ENCODE data around the gene PITPNM3. TPM values are rescaled to one million over a fixed set of nuclear protein-coding genes. Genes with fewer than 3 reads are reported as not detected.

The PITPNM3 gene
- total RNA-seq, 1 experiment from 2014 or later: 4.2 TPM

DNA sequence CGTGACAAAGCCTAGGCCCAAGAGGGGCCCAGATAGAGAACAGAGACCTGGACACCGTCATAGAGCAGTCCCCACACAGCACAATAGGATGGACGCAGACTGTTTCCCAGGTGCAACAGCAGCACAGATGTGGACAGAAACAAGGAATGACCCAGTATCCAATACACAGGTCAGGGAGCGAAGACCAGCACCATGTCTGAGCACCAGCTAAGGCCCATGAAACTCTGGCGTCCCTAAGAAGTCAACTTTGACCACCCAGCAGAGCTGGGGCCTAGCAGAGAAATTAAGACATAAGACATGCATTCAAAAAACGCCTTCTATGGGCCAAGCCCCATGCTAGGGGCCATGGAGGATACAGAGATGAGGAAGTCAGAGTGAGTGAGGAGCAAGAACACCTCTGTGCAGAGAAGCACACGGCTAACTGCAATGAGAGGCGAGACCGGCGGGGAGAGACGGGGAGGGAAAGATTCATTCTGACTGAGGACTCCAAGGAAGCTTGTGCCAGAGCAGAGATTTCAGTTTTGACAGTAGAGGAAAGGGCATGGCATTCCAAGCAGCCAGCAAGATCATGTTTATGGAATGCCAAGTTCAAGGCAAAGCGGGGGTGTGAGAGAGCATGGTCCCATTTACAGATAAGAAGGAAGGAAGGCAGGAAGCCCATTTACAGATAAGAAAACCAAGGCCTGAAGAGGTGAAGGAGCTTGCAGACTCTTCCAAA lies 50.8 kb downstream of the PITPNM3 start:
- peak overlapping the region; percentile 19; the same call in 1 of the 2 replicates for H3K9ac ChIP-seq (ENCODE audit: low read length)
- no peak overlapping the region for H3K4me3 ChIP-seq (replicated peaks in 1 of 2; ENCODE audit: low read depth in 1 of 2, low read length in 2 of 2)
- H3K36me3 ChIP-seq (ENCODE audit: control insufficient read depth in 1 of 2, insufficient read depth in 2 of 2, low read length in 2 of 2): no peaks in the 10 kb centered on the region
- TF ChIP-seq POLR2A (IDR thresholded peaks at IDR 0.05; ENCODE audit: borderline replicate concordance, extremely low read depth, insufficient read depth, insufficient read length) (no peak), EZH2 (IDR thresholded peaks at IDR 0.05) (no peak), TCF7L2 (IDR thresholded peaks at IDR 0.05; ENCODE audit: borderline replicate concordance, extremely low read depth, insufficient read depth, insufficient read length) (no peak)
- peaks cover 22 to 54% of the 10 kb centered on the region in 2 experiments for H3K4me1 ChIP-seq (ENCODE audit: control insufficient read depth in 1 of 2, insufficient read depth in 2 of 2, low read length in 2 of 2)
- RAD21 ChIA-PET (ENCODE audit: low non-redundant PET in 1 of 2, low total read pairs in 2 of 2, uncharacterized antibody in 2 of 2, unreplicated experiment in 2 of 2): no interaction called here
- ATAC-seq (no peak), DNase-seq (ENCODE audit: low read depth, low spot score) (no peak)
- CTCF ChIA-PET: no interaction called here
- peak overlapping the region; percentile 68 for H3K4me2 ChIP-seq (ENCODE audit: low read length)
- H3K27me3 ChIP-seq (ENCODE audit: insufficient read depth, low read length): no peaks in the 10 kb centered on the region
- intact Hi-C loops (cut with micrococcal nuclease): no loop called here
- H3K9me2 ChIP-seq (ENCODE audit: insufficient read depth): no peaks in the 10 kb centered on the region
- H4K20me1 ChIP-seq (ENCODE audit: insufficient read depth): no peaks in the 10 kb centered on the region
- H3K9me3 ChIP-seq (ENCODE audit: control insufficient read depth in 1 of 2, insufficient read depth in 1 of 2, low read depth in 1 of 2, low read length in 2 of 2): no peaks in the 10 kb centered on the region
- POLR2A ChIA-PET: no interaction called here
- H2AFZ ChIP-seq (ENCODE audit: low read depth, low read length, poor library complexity, severe bottlenecking): no peak overlapping the region
- BruUV-seq (replicated peaks): no TSS peak
- no peaks in the 10 kb centered on the region for H3K79me2 ChIP-seq (ENCODE audit: insufficient read depth, low read length)
- H3K27ac ChIP-seq (ENCODE audit: low read depth, low read length): no peak overlapping the region

DNA sequence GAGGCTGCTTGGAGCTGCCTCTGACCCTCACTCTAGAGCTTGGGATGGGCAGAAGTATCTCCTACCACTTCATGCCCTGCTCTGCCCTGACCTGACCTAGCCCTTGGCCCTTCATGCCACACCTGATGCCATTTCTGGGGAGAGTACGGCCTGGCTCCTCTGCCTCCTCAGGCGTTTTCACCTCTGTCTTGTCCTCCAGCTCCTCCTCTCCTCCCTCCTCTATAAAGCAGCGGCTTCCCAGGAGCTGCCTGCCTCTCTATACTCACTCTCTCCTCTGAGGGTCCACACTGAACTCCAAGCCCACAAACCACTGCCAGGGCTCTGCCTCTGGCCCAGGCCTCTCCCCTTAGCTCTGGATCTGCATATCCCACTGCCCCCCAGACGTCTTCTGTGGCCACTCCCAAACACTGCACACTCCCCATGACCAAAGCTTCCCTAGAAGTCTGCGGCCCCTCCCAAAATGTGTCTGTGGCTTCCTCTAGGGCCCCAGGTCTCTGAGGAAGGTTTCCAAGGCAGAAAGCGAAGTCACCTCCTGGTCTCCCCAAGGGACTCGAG lies 52.6 kb downstream of the PITPNM3 start:
- TF ChIP-seq, protein P1, sequence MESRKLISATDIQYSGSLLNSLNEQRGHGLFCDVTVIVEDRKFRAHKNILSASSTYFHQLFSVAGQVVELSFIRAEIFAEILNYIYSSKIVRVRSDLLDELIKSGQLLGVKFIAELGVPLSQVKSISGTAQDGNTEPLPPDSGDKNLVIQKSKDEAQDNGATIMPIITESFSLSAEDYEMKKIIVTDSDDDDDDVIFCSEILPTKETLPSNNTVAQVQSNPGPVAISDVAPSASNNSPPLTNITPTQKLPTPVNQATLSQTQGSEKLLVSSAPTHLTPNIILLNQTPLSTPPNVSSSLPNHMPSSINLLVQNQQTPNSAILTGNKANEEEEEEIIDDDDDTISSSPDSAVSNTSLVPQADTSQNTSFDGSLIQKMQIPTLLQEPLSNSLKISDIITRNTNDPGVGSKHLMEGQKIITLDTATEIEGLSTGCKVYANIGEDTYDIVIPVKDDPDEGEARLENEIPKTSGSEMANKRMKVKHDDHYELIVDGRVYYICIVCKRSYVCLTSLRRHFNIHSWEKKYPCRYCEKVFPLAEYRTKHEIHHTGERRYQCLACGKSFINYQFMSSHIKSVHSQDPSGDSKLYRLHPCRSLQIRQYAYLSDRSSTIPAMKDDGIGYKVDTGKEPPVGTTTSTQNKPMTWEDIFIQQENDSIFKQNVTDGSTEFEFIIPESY (IDR thresholded peaks at IDR 0.05; ENCODE audit: extremely low read depth, insufficient replicate concordance, low read length): no peak
- TF ChIP-seq CEBPB (IDR thresholded peaks at IDR 0.05; ENCODE audit: low read depth) (no peak), SP1 (IDR thresholded peaks at IDR 0.05; ENCODE audit: low read depth) (no peak), RAD21 (IDR thresholded peaks at IDR 0.05; ENCODE audit: low read depth) (no peak), ZNF274 (IDR thresholded peaks at IDR 0.05; ENCODE audit: low read depth, low read length) (no peak), JUND (IDR thresholded peaks at IDR 0.05) (no peak), EGR1 (IDR thresholded peaks at IDR 0.05; ENCODE audit: low read depth) (no peak), ELF1 (IDR thresholded peaks at IDR 0.05; ENCODE audit: borderline replicate concordance, low read depth) (no peak), POLR2A (IDR thresholded peaks at IDR 0.05; ENCODE audit: borderline replicate concordance, extremely low read depth, insufficient read depth, insufficient read length) (no peak)
- TF ChIP-seq, protein P2, sequence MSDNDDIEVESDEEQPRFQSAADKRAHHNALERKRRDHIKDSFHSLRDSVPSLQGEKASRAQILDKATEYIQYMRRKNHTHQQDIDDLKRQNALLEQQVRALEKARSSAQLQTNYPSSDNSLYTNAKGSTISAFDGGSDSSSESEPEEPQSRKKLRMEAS (IDR thresholded peaks at IDR 0.05): no peak
- TF ChIP-seq, protein P3, sequence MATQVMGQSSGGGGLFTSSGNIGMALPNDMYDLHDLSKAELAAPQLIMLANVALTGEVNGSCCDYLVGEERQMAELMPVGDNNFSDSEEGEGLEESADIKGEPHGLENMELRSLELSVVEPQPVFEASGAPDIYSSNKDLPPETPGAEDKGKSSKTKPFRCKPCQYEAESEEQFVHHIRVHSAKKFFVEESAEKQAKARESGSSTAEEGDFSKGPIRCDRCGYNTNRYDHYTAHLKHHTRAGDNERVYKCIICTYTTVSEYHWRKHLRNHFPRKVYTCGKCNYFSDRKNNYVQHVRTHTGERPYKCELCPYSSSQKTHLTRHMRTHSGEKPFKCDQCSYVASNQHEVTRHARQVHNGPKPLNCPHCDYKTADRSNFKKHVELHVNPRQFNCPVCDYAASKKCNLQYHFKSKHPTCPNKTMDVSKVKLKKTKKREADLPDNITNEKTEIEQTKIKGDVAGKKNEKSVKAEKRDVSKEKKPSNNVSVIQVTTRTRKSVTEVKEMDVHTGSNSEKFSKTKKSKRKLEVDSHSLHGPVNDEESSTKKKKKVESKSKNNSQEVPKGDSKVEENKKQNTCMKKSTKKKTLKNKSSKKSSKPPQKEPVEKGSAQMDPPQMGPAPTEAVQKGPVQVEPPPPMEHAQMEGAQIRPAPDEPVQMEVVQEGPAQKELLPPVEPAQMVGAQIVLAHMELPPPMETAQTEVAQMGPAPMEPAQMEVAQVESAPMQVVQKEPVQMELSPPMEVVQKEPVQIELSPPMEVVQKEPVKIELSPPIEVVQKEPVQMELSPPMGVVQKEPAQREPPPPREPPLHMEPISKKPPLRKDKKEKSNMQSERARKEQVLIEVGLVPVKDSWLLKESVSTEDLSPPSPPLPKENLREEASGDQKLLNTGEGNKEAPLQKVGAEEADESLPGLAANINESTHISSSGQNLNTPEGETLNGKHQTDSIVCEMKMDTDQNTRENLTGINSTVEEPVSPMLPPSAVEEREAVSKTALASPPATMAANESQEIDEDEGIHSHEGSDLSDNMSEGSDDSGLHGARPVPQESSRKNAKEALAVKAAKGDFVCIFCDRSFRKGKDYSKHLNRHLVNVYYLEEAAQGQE (IDR thresholded peaks at IDR 0.05; ENCODE audit: low read depth): no peak
- intact Hi-C loops (cut with micrococcal nuclease): no loop called here
- no peaks in the 10 kb centered on the region for H3K79me2 ChIP-seq (ENCODE audit: insufficient read depth, low read length)

More for the DNA sequence above, 52.6 kb downstream of the PITPNM3 start:
- Histone ChIP-seq H4K20me1 (ENCODE audit: insufficient read depth) (no peaks in the 10 kb centered on the region), H2AFZ (ENCODE audit: low read depth, low read length, poor library complexity, severe bottlenecking) (no peak overlapping the region), H3K4me1 (ENCODE audit: control insufficient read depth in 1 of 2, insufficient read depth in 2 of 2, low read length in 2 of 2) (peaks cover 22 to 36% of the 10 kb centered on the region in 2 experiments), H3K27ac (ENCODE audit: low read depth, low read length) (no peak overlapping the region), H3K9me2 (ENCODE audit: insufficient read depth) (no peaks in the 10 kb centered on the region), H3K9ac (ENCODE audit: low read length) (no peak overlapping the region), H3K4me2 (ENCODE audit: low read length) (no peak overlapping the region), H3K27me3 (ENCODE audit: insufficient read depth, low read length) (no peaks in the 10 kb centered on the region), H3K36me3 (ENCODE audit: control insufficient read depth in 1 of 2, insufficient read depth in 2 of 2, low read length in 2 of 2) (no peaks in the 10 kb centered on the region), H3K9me3 (ENCODE audit: control insufficient read depth in 1 of 2, insufficient read depth in 1 of 2, low read depth in 1 of 2, low read length in 2 of 2) (no peaks in the 10 kb centered on the region), H3K4me3 (replicated peaks in 1 of 2; ENCODE audit: low read depth in 1 of 2, low read length in 2 of 2) (no peak overlapping the region)
- ChIA-PET CTCF (no interaction called here), RAD21 (ENCODE audit: low non-redundant PET in 1 of 2, low total read pairs in 2 of 2, uncharacterized antibody in 2 of 2, unreplicated experiment in 2 of 2) (no interaction called here), POLR2A (no interaction called here)
- no TSS peak for BruUV-seq (replicated peaks)
- ATAC-seq (no peak), DNase-seq (ENCODE audit: low read depth, low spot score) (no peak)

All from HCT116 (cell line).